ENCODE measurements around the gene ATIC.

- TF ChIP-seq CTCF (conservative IDR thresholded peaks at IDR 0.05 in 1 of 2, IDR thresholded peaks at IDR 0.05 in 1 of 2; ENCODE audit: low read depth in 1 of 2, low read length in 2 of 2) = no peak
- no peak for TF ChIP-seq EZH2 (IDR thresholded peaks at IDR 0.05; ENCODE audit: low read length, missing control alignments)
These were observed 78.7 kb downstream of the ATIC start for GRCh38 chr2:215390550-215390913.
